Mesenchymal stem cell (in vitro differentiated cells and primary cell): ENCODE data around the gene FAM219A.
A peak's percentile ranks its signal among the peaks of the same experiment; 100 is the strongest.
"Not testable (repeated sequence)": the region's sequence is repeated elsewhere in the genome, so short reads cannot be mapped to it uniquely, and the experiment has no call there.

ENCODE experiments used
- DNase-seq: peaks from one replicate; pipeline ENCODE4 v3.0.0-alpha.2; 2013
- H2AFZ ChIP-seq: one replicate; pipeline ENCODE4 v1.6.1; 2013; ENCODE audit warnings: low read depth, mild to moderate bottlenecking, control low read depth, inconsistent platforms, low read length, moderate library complexity
- H2AK5ac ChIP-seq: 2 replicates; pipeline ENCODE4 v1.6.1; 2013; ENCODE audit warnings: low read length, moderate library complexity, mild to moderate bottlenecking, inconsistent platforms; ENCODE audit not compliant: severe bottlenecking
- H2BK120ac ChIP-seq: one replicate; pipeline ENCODE4 v1.6.1; 2013; ENCODE audit warnings: low read depth, mild to moderate bottlenecking, inconsistent platforms, low read length, moderate library complexity
- H2BK12ac ChIP-seq, 2 experiments: one replicate each; pipeline ENCODE4 v1.6.1; 2013; ENCODE audit warnings: inconsistent platforms in 2 of 2, low read length in 2 of 2, mild to moderate bottlenecking in 2 of 2, moderate library complexity in 2 of 2, control low read depth in 1 of 2
- H2BK15ac ChIP-seq: one replicate; pipeline ENCODE4 v1.6.1; 2013; ENCODE audit warnings: mild to moderate bottlenecking, low read depth, inconsistent platforms; ENCODE audit not compliant: poor library complexity, severe bottlenecking
- H2BK5ac ChIP-seq: 2 replicates; pipeline ENCODE4 v1.6.1; 2013; ENCODE audit warnings: low read depth, mild to moderate bottlenecking, low read length, control low read depth, inconsistent platforms; ENCODE audit not compliant: poor library complexity, severe bottlenecking
- H3K14ac ChIP-seq, 2 experiments: one replicate each; pipeline ENCODE4 v1.6.1; 2013; ENCODE audit warnings: inconsistent platforms in 2 of 2, low read length in 2 of 2, control low read depth in 1 of 2, mild to moderate bottlenecking in 1 of 2, moderate library complexity in 1 of 2
- H3K18ac ChIP-seq, 2 experiments: one replicate each; pipeline ENCODE4 v1.6.1; 2013; ENCODE audit warnings: inconsistent platforms in 2 of 2, low read length in 2 of 2, control low read depth in 1 of 2, low read depth in 1 of 2, mild to moderate bottlenecking in 1 of 2
- H3K23ac ChIP-seq, 2 experiments: one replicate each; pipeline ENCODE4 v1.6.1; 2013; ENCODE audit warnings: inconsistent platforms in 2 of 2, low read length in 2 of 2, mild to moderate bottlenecking in 2 of 2, moderate library complexity in 2 of 2, control low read depth in 1 of 2
- H3K27ac ChIP-seq: 2 replicates; pipeline ENCODE4 v1.5.1; 2013; ENCODE audit warnings: mild to moderate bottlenecking, moderate library complexity, low read length, control low read depth, inconsistent platforms; ENCODE audit not compliant: poor library complexity, severe bottlenecking
- H3K27me3 ChIP-seq, 2 experiments: 2 replicates each; pipeline versions ENCODE4 v1.6.1 to v1.7.0; 2013; ENCODE audit warnings: low read length in 2 of 2, mild to moderate bottlenecking in 2 of 2, moderate library complexity in 2 of 2, control low read depth in 1 of 2, inconsistent platforms in 1 of 2; ENCODE audit not compliant: control insufficient read depth in 1 of 2, insufficient read depth in 1 of 2
- H3K36me3 ChIP-seq, 2 experiments: 2 replicates each; pipeline versions ENCODE4 v1.6.1 to v1.7.0; 2013; ENCODE audit warnings: low read length in 2 of 2, control low read depth in 1 of 2, inconsistent platforms in 1 of 2, low read depth in 1 of 2, mild to moderate bottlenecking in 1 of 2; ENCODE audit not compliant: insufficient read depth in 2 of 2, control insufficient read depth in 1 of 2
- H3K4ac ChIP-seq, 2 experiments: one replicate each; pipeline ENCODE4 v1.6.1; 2013; ENCODE audit warnings: inconsistent platforms in 2 of 2, low read length in 2 of 2, mild to moderate bottlenecking in 2 of 2, moderate library complexity in 2 of 2, control low read depth in 1 of 2, low read depth in 1 of 2
- H3K4me1 ChIP-seq: 2 replicates; pipeline ENCODE4 v1.6.1; 2013; ENCODE audit warnings: low read depth, low read length, control low read depth; ENCODE audit not compliant: control insufficient read depth, insufficient read depth
- H3K4me2 ChIP-seq: 2 replicates; pipeline ENCODE4 v1.6.1; 2013; ENCODE audit warnings: low read length, mild to moderate bottlenecking, inconsistent platforms; ENCODE audit not compliant: poor library complexity, severe bottlenecking
- H3K4me3 ChIP-seq, 2 experiments: 2 replicates each; pipeline versions ENCODE4 v1.5.1 to v1.7.0; 2013; ENCODE audit warnings: low read length in 2 of 2, mild to moderate bottlenecking in 2 of 2, control low read depth in 1 of 2, low read depth in 1 of 2; ENCODE audit not compliant: insufficient read depth in 1 of 2
- H3K79me1 ChIP-seq: replicated peaks from 2 replicates; pipeline ENCODE4 v1.6.1; 2013; ENCODE audit warnings: mild to moderate bottlenecking, control low read depth, low read length, inconsistent platforms; ENCODE audit not compliant: poor library complexity, severe bottlenecking
- H3K9ac ChIP-seq: 2 replicates; pipeline ENCODE4 v1.7.0; 2013; ENCODE audit warnings: mild to moderate bottlenecking, low read length, moderate library complexity
- H3K9me3 ChIP-seq: 2 replicates; pipeline ENCODE4 v1.7.0; 2013; ENCODE audit warnings: mild to moderate bottlenecking, low read length; ENCODE audit not compliant: control insufficient read depth
- H4K8ac ChIP-seq: one replicate; pipeline ENCODE4 v1.6.1; 2013; ENCODE audit warnings: inconsistent platforms, mild to moderate bottlenecking, low read length, moderate library complexity
- H4K91ac ChIP-seq: one replicate; pipeline ENCODE4 v1.6.1; 2013; ENCODE audit warnings: mild to moderate bottlenecking, low read length, inconsistent platforms
- WGBS: methylation state at CpG from one replicate; pipeline ENCODE4 v1.1.7; 2013; ENCODE audit warnings: mixed read lengths; 5-methylcytosine and 5-hydroxymethylcytosine counted together

The FAM219A gene

DNA sequence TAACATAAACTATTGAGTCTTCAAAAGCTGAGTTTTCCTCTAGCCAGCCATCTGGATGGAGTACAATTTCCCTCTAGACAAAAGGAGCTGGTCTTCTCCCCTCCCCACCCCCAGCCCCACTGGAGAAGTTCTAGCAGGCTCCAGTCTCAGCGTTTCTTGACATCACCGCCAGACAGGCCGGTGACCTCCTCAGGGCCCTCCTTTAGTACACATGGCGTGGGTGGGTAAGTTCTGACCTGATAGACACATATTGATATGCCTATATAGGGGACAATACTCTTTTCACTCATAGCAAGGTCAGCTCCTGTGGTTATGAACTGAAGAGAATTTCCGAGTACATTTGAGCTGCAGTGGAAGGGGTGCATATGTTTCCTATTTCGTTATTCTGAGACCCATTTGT, 27.5 kb upstream of the FAM219A start:
- H3K9me3 ChIP-seq, result no peaks in the 10 kb centered on the region
- no peak overlapping the region for H2BK15ac ChIP-seq
- H3K4me1 ChIP-seq, result no peaks in the 10 kb centered on the region
- H2BK12ac ChIP-seq, result no peak overlapping the region
- no peak overlapping the region for H2AK5ac ChIP-seq
- no peak overlapping the region for H4K91ac ChIP-seq
- no peak overlapping the region for H3K4me2 ChIP-seq
- no peak overlapping the region for H3K4ac ChIP-seq
- no peak overlapping the region for H3K9ac ChIP-seq
- no peak overlapping the region for H3K14ac ChIP-seq
- H3K27me3 ChIP-seq, result peaks cover 37 to 40% of the 10 kb centered on the region in 2 experiments
- no peak for DNase-seq
- H2AFZ ChIP-seq, result no peak overlapping the region
- no peaks in the 10 kb centered on the region for H3K36me3 ChIP-seq
- no peaks in the 10 kb centered on the region for H3K79me1 ChIP-seq
- no peak overlapping the region for H4K8ac ChIP-seq
- H2BK120ac ChIP-seq, result no peak overlapping the region
- WGBS, result 100% methylated on average over 2 of the region's 6 CpGs
- no peak overlapping the region for H2BK5ac ChIP-seq
- H3K18ac ChIP-seq, result no peak overlapping the region
- H3K4me3 ChIP-seq, result no peak overlapping the region
- H3K23ac ChIP-seq, result no peak overlapping the region
- no peak overlapping the region for H3K27ac ChIP-seq

DNA sequence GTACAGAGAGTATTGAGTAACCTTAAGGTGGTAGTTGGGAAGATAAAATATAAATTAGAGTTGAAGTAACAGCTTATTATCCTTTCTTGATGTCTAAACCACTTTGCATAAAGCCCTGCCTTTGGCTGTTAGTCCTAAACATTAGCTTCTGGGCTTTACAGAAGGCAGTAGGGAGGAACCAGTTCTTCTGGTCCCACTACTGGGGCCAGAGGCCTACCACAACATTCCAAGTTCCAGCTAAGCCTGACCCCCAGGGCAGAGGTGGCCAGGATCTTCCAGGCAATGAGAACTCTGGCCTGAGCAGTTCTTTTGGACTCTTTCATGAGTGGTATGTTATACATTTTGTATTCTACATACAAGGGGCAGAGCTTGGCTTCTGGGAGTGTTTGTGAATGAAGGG, 26.3 kb upstream of the FAM219A start:
- no peak overlapping the region for H2AK5ac ChIP-seq
- no peak overlapping the region for H3K4me2 ChIP-seq
- H2BK15ac ChIP-seq, result no peak overlapping the region
- H3K9ac ChIP-seq, result no peak overlapping the region
- no peak overlapping the region for H3K4me3 ChIP-seq
- no peaks in the 10 kb centered on the region for H3K79me1 ChIP-seq
- H3K4ac ChIP-seq, result no peak overlapping the region
- no peak overlapping the region for H4K8ac ChIP-seq
- no peak overlapping the region for H3K14ac ChIP-seq
- H3K9me3 ChIP-seq, result no peaks in the 10 kb centered on the region
- H2AFZ ChIP-seq, result no peak overlapping the region
- no peak overlapping the region for H2BK5ac ChIP-seq
- H3K36me3 ChIP-seq, result no peaks in the 10 kb centered on the region
- H2BK120ac ChIP-seq, result no peak overlapping the region
- H3K27ac ChIP-seq, result no peak overlapping the region
- no peak for DNase-seq
- H3K18ac ChIP-seq, result no peak overlapping the region
- no peak overlapping the region for H3K23ac ChIP-seq
- H4K91ac ChIP-seq, result no peak overlapping the region
- H3K4me1 ChIP-seq, result no peaks in the 10 kb centered on the region
- H2BK12ac ChIP-seq, result no peak overlapping the region
- peaks cover 30 to 33% of the 10 kb centered on the region in 2 experiments for H3K27me3 ChIP-seq

DNA sequence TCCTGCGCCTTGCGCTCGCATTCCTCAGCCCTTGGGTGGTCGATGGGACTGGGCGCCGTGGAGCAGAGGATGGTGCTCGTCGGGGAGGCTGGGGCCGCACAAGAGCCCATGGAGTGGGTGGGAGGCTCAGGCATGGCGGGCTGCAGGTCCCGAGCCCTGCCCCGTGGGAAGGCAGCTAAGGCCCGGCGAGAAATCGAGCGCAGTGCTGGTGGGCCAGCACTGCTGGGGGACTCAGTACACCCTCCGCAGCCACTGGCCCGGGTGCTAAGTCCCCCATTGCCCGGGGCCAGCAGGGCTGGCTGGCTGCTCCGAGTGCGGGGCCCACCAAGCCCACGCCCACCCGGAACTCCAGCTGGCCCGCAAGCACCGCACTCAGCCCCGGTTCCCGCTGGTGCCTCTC, 24.4 kb upstream of the FAM219A start:
- H3K27ac ChIP-seq, result not testable (repeated sequence)
- 92% methylated on average over 20 of the region's 27 CpGs for WGBS

DNA sequence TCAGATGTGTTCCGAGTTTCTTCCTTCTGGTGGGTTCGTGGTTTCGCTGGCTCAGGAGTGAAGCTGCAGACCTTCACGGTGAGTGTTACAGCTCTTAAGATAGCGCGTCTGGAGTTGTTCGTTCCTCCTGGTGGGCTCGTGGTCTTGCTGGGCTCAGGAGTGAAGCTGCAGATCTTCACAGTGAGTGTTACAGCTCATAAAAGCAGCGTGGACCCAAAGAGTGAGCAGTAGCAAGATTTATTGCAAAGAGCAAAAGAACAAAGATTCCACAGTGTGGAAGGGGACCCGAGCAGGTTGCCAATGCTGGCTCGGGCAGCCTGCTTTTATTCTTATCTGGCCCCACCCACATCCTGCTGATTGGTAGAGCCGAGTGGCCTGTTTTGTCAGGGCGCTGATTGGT, 23.2 kb upstream of the FAM219A start:
- Histone ChIP-seq H3K27me3 (peaks cover 28 to 30% of the 10 kb centered on the region in 2 experiments), H2BK15ac (peak overlapping the region; percentile 7)
- H3K9me3 ChIP-seq, H4K8ac ChIP-seq, H3K9ac ChIP-seq, H3K4me1 ChIP-seq, H3K27ac ChIP-seq, H3K36me3 ChIP-seq, H2BK120ac ChIP-seq, H4K91ac ChIP-seq, H2BK12ac ChIP-seq, H3K23ac ChIP-seq, DNase-seq, H2BK5ac ChIP-seq, H3K18ac ChIP-seq, H3K4me3 ChIP-seq, H3K4ac ChIP-seq, H3K4me2 ChIP-seq, H2AK5ac ChIP-seq, H2AFZ ChIP-seq, H3K14ac ChIP-seq, H3K79me1 ChIP-seq: not testable (repeated sequence)
- WGBS, result 92% methylated on average over 13 of the region's 13 CpGs

More for the DNA sequence above, 24.4 kb upstream of the FAM219A start:
- not testable (repeated sequence) for H3K14ac ChIP-seq, H3K36me3 ChIP-seq, H3K4me1 ChIP-seq, H4K91ac ChIP-seq, H3K23ac ChIP-seq, H3K79me1 ChIP-seq, H4K8ac ChIP-seq, H2BK5ac ChIP-seq, H2BK15ac ChIP-seq, DNase-seq, H3K9ac ChIP-seq, H3K9me3 ChIP-seq, H2AK5ac ChIP-seq, H3K4me2 ChIP-seq, H2BK120ac ChIP-seq, H3K18ac ChIP-seq, H2BK12ac ChIP-seq, H2AFZ ChIP-seq, H3K4ac ChIP-seq
- peak overlapping the region in 1 of 2 experiments; percentile 33 for H3K4me3 ChIP-seq
- peaks cover 30 to 33% of the 10 kb centered on the region in 2 experiments for H3K27me3 ChIP-seq
